WTC11 (cell line): ENCODE measurements around the gene RRP12. TPM values are rescaled to one million over a fixed set of nuclear protein-coding genes. Genes with fewer than 3 reads are reported as not detected.
A peak's percentile ranks its signal among the peaks of the same experiment; 100 is the strongest.

Experiments
- ATAC-seq: fragments of 200-7000 bp; cut with Tn5 transposase; 2 replicates; pipeline ENCODE4 v1.10.0; 2021; ENCODE audit warnings: mild to moderate bottlenecking, moderate library complexity
- CTCF ChIA-PET: fragments of 300-600 bp; sonication (Branson Sonifier 250); formaldehyde crosslinking; loops from one replicate; lab custom pipeline; 2021; ENCODE audit warnings: antibody characterized with exemption; lab: Charles Lee
- POLR2A ChIA-PET: fragments of 350-600 bp; sonication (Branson Sonifier 250); formaldehyde crosslinking; loops from one replicate; lab custom pipeline; 2021; ENCODE audit warnings: antibody characterized with exemption; lab: Charles Lee
- DNase-seq: peaks from one replicate; pipeline ENCODE4 v3.0.0; 2021; ENCODE audit warnings: low spot score
- H3K27ac Mint-ChIP-seq: 2 replicates; pipeline ENCODE4 v1.8.0; 2021; ENCODE audit warnings: mixed read lengths
- H3K27me3 Mint-ChIP-seq: 2 replicates; pipeline ENCODE4 v1.8.0; 2021; ENCODE audit warnings: low read depth, mild to moderate bottlenecking, moderate library complexity, mixed read lengths
- H3K36me3 Mint-ChIP-seq: 2 replicates; pipeline ENCODE4 v1.8.0; 2021; ENCODE audit warnings: mixed read lengths
- H3K4me1 Mint-ChIP-seq: 2 replicates; pipeline ENCODE4 v1.8.0; 2022; ENCODE audit warnings: mixed read lengths
- H3K4me3 Mint-ChIP-seq: 2 replicates; pipeline ENCODE4 v1.8.0; 2021; ENCODE audit warnings: mild to moderate bottlenecking, moderate library complexity, mixed read lengths
- H3K9me3 Mint-ChIP-seq: 2 replicates; pipeline ENCODE4 v1.8.0; 2021; ENCODE audit warnings: mixed read lengths
- ELF4 ChIP-seq: sonication (generic); formaldehyde crosslinking; IDR thresholded peaks from 2 replicates; pipeline ENCODE4 v1.8.1; 2022; ENCODE audit warnings: low read depth, mild to moderate bottlenecking, moderate library complexity, missing genetic modification reagents
- FOXJ3 ChIP-seq: sonication (generic); formaldehyde crosslinking; IDR thresholded peaks from 2 replicates; pipeline ENCODE4 v1.9.0; 2021; ENCODE audit warnings: missing genetic modification reagents, mild to moderate bottlenecking, borderline replicate concordance
- FOXP1 ChIP-seq: sonication (generic); formaldehyde crosslinking; IDR thresholded peaks from 2 replicates; pipeline ENCODE4 v1.8.0; 2022; ENCODE audit warnings: missing genetic modification reagents, mild to moderate bottlenecking, moderate library complexity, borderline replicate concordance
- GTF2I ChIP-seq: fragments of 250-450 bp; sonication (Bioruptor Pico); conservative IDR thresholded peaks from 2 replicates; pipeline ENCODE4 v1.4.0; 2021; ENCODE audit warnings: mild to moderate bottlenecking
- KAT7 ChIP-seq: sonication (generic); formaldehyde crosslinking; IDR thresholded peaks from 2 replicates; pipeline ENCODE4 v1.8.1; 2023; ENCODE audit warnings: missing genetic modification reagents, mild to moderate bottlenecking, borderline replicate concordance
- NFYB ChIP-seq: sonication (generic); formaldehyde crosslinking; conservative IDR thresholded peaks from 2 replicates; pipeline ENCODE4 v1.8.0; 2022; ENCODE audit warnings: low read depth, missing genetic modification reagents
- TEAD1 ChIP-seq: sonication (generic); formaldehyde crosslinking; IDR thresholded peaks from 2 replicates; pipeline ENCODE4 v1.8.0; 2022; ENCODE audit warnings: mild to moderate bottlenecking, missing genetic modification reagents
- TEAD4 ChIP-seq: sonication (generic); formaldehyde crosslinking; IDR thresholded peaks from 2 replicates; pipeline ENCODE4 v1.8.0; 2022; ENCODE audit warnings: mild to moderate bottlenecking, missing genetic modification reagents
- TP53 ChIP-seq: sonication (generic); formaldehyde crosslinking; IDR thresholded peaks from 2 replicates; pipeline ENCODE4 v1.8.1; 2023; ENCODE audit warnings: mild to moderate bottlenecking, missing genetic modification reagents
- ZNF232 ChIP-seq: sonication (generic); formaldehyde crosslinking; IDR thresholded peaks from 2 replicates; pipeline ENCODE4 v1.8.0; 2022; ENCODE audit warnings: mild to moderate bottlenecking, missing genetic modification reagents
- ZNF317 ChIP-seq: sonication (generic); formaldehyde crosslinking; IDR thresholded peaks from 2 replicates; pipeline ENCODE4 v1.8.1; 2023; ENCODE audit warnings: low read depth, mild to moderate bottlenecking, moderate library complexity, missing genetic modification reagents, borderline replicate concordance
- ZNF671 ChIP-seq: fragments of 250-450 bp; sonication (Bioruptor Pico); IDR thresholded peaks from 2 replicates; pipeline ENCODE4 v1.8.0; 2021; ENCODE audit warnings: mild to moderate bottlenecking
- total RNA-seq: library from RNA; stranded (reverse); gene quantifications from 3 replicates; pipeline ENCODE4 v1.2.3, GENCODE V29; 2021
- TF ChIP-seq, protein P1 (sequence below): sonication (generic); formaldehyde crosslinking; IDR thresholded peaks from 2 replicates; pipeline ENCODE4 v1.8.1; 2023; ENCODE audit warnings: mild to moderate bottlenecking, missing genetic modification reagents, borderline replicate concordance
- TF ChIP-seq, protein P2 (sequence below): fragments of 250-450 bp; sonication (Bioruptor Pico); IDR thresholded peaks from 2 replicates; pipeline ENCODE4 v2.1.2; 2022; ENCODE audit warnings: mild to moderate bottlenecking, moderate library complexity
- TF ChIP-seq, protein P3 (sequence below): sonication (generic); formaldehyde crosslinking; conservative IDR thresholded peaks from 2 replicates; pipeline ENCODE4 v1.8.1; 2022; ENCODE audit warnings: mild to moderate bottlenecking, missing genetic modification reagents
- TF ChIP-seq, protein P4 (sequence below): sonication (generic); formaldehyde crosslinking; IDR thresholded peaks from 2 replicates; pipeline ENCODE4 v1.8.0; 2022; ENCODE audit warnings: mild to moderate bottlenecking, missing genetic modification reagents
- TF ChIP-seq, protein P5 (sequence below): fragments of 250-450 bp; sonication (Bioruptor Pico); IDR thresholded peaks from 2 replicates; pipeline ENCODE4 v1.9.0; 2021; ENCODE audit warnings: moderate library complexity, mild to moderate bottlenecking, inconsistent platforms, borderline replicate concordance
- TF ChIP-seq, protein P6 (sequence below): fragments of 250-450 bp; sonication (Bioruptor Pico); IDR thresholded peaks from 2 replicates; pipeline ENCODE4 v1.9.0; 2021; ENCODE audit warnings: mild to moderate bottlenecking
- TF ChIP-seq, protein P7 (sequence below): sonication (generic); formaldehyde crosslinking; IDR thresholded peaks from 2 replicates; pipeline ENCODE4 v1.8.1; 2023; ENCODE audit warnings: mild to moderate bottlenecking, missing genetic modification reagents

RRP12 gene
- total RNA-seq, 1 experiment from 2014 or later: 56.6 TPM

DNA sequence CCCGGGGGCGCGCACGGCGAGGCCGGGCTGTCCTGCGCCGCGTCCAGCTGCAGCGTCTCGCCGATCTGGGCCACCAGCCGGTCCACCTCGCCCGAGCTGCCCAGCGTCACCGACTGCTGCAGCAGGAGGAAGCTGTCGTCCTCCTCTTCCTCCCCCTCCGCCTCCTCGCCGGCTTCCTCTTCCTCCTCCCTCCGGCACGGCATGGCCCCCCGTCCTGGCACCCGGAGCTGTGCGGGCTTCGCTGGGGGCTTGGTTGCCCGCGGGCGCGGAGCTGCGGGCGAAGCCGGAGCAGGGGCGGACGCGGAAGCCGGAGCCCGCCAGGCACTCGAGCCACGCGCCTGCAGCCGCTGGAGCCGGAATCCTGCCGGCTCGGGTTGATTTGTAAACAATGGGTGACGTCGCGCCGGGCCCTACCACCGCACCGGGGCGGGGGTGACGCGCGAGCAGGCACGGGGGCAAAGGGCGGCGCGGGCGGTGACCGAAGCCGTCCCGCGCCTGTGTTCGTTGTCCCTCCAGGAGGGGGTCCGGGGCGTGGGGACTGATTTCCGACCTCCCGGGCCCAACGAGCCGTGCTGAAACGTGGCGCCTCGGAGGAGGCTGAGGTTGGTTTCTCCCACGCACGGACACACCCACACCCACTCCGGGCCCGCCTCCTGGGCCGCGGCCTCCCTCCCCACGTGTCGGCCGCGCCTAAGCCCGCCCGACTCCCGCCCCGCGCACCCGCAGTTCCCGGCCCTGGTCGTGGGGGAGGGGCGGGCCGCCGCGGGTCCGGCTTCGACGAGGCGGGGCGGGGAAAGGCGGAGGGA, 66.6 kb downstream of the RRP12 start, which contains the start of gene FRAT2 (continued):
- TF ChIP-seq, protein P1, sequence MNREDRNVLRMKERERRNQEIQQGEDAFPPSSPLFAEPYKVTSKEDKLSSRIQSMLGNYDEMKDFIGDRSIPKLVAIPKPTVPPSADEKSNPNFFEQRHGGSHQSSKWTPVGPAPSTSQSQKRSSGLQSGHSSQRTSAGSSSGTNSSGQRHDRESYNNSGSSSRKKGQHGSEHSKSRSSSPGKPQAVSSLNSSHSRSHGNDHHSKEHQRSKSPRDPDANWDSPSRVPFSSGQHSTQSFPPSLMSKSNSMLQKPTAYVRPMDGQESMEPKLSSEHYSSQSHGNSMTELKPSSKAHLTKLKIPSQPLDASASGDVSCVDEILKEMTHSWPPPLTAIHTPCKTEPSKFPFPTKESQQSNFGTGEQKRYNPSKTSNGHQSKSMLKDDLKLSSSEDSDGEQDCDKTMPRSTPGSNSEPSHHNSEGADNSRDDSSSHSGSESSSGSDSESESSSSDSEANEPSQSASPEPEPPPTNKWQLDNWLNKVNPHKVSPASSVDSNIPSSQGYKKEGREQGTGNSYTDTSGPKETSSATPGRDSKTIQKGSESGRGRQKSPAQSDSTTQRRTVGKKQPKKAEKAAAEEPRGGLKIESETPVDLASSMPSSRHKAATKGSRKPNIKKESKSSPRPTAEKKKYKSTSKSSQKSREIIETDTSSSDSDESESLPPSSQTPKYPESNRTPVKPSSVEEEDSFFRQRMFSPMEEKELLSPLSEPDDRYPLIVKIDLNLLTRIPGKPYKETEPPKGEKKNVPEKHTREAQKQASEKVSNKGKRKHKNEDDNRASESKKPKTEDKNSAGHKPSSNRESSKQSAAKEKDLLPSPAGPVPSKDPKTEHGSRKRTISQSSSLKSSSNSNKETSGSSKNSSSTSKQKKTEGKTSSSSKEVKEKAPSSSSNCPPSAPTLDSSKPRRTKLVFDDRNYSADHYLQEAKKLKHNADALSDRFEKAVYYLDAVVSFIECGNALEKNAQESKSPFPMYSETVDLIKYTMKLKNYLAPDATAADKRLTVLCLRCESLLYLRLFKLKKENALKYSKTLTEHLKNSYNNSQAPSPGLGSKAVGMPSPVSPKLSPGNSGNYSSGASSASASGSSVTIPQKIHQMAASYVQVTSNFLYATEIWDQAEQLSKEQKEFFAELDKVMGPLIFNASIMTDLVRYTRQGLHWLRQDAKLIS (CRISPR knock-in tag): no peak
- TF ChIP-seq TEAD4 (CRISPR knock-in tag) (no peak), KAT7 (0 out of 2 replicates have a peak, but pooled peaks have one; percentile 68), ELF4 (CRISPR knock-in tag) (no peak), TEAD1 (CRISPR knock-in tag) (no peak), ZNF671 (CRISPR knock-in tag) (no peak), TP53 (CRISPR knock-in tag) (peak; percentile 13; the same call in 1 of the 2 replicates)
- TF ChIP-seq, protein P2, sequence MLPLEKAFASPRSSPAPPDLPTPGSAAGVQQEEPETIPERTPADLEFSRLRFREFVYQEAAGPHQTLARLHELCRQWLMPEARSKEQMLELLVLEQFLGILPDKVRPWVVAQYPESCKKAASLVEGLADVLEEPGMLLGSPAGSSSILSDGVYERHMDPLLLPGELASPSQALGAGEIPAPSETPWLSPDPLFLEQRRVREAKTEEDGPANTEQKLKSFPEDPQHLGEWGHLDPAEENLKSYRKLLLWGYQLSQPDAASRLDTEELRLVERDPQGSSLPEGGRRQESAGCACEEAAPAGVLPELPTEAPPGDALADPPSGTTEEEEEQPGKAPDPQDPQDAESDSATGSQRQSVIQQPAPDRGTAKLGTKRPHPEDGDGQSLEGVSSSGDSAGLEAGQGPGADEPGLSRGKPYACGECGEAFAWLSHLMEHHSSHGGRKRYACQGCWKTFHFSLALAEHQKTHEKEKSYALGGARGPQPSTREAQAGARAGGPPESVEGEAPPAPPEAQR (CRISPR knock-in tag): no peak
- TF ChIP-seq, protein P3, sequence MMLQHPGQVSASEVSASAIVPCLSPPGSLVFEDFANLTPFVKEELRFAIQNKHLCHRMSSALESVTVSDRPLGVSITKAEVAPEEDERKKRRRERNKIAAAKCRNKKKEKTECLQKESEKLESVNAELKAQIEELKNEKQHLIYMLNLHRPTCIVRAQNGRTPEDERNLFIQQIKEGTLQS (CRISPR knock-in tag): no peak
- TF ChIP-seq, protein P4, sequence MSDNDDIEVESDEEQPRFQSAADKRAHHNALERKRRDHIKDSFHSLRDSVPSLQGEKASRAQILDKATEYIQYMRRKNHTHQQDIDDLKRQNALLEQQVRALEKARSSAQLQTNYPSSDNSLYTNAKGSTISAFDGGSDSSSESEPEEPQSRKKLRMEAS (CRISPR knock-in tag): peak; percentile 84

DNA sequence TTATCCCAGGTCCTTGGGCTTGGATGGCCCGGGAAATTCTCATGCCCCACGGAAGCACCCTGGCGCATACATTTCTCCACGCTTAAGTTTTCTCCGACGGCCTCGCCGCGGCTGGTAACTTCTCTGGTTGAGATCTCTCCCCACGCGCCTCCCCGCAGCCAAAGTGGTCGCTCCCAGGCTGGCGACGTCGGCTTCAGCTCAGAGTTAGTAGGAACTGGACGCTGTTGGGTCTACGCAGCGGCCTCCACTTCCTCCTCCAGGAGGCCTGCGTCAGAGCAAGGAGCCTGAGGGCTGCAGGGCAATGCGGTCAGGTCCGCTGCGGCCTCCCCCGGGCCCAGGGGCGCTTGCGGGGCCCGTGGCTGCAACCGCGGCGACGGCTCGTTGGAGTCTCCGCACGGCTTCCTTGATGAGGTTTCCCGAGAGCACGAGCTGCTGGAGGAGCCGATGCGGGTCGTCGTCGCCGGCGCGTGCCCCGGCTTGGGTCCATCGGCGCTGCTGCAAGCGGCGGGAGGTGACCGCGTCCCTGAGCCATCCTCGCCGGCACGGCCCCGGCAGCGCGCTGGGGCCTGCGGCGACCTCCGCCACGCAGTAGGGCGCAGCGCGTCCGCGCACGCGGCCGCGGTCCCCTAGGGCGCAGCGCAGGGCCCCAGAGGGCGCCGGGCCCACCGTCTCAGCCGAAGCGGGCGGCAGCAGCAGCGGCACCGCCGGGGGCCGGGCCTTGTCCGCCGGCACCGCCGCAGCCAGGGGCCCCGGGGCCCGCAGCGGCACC, 67.4 kb downstream of the RRP12 start:
- ChIA-PET CTCF (interaction anchor here (0.6 to 3.5 kb wide), 17 partner anchors 12 to 296 kb away, joined by 3 to 31 read pairs (median 4); partner anchors contain the start of genes FRAT1 and RRP12), POLR2A (interaction anchor here (0.6 to 5.9 kb wide), 4 partner anchors 12 to 627 kb away, joined by 3 to 46 read pairs (median 12); partner anchors contain the start of genes ARHGAP19 and FRAT1)
- Mint-ChIP-seq H3K27ac (peak overlapping the region; percentile 97), H3K27me3 (no peaks in the 10 kb centered on the region), H3K4me3 (peak overlapping the region; percentile 86), H3K4me1 (peaks cover 60% of the 10 kb centered on the region), H3K9me3 (no peaks in the 10 kb centered on the region), H3K36me3 (peaks cover 10% of the 10 kb centered on the region)
- ATAC-seq: no peak
- DNase-seq: peak; percentile 36
- no peak for TF ChIP-seq NFYB (CRISPR knock-in tag)
- peak; percentile 21; the same call in 1 of the 2 replicates for TF ChIP-seq TEAD4 (CRISPR knock-in tag)
- TF ChIP-seq FOXJ3 (CRISPR knock-in tag): no peak
- 0 out of 2 replicates have a peak, but pooled peaks have one; percentile 25 for TF ChIP-seq ZNF232 (CRISPR knock-in tag)
- TF ChIP-seq, protein P5, sequence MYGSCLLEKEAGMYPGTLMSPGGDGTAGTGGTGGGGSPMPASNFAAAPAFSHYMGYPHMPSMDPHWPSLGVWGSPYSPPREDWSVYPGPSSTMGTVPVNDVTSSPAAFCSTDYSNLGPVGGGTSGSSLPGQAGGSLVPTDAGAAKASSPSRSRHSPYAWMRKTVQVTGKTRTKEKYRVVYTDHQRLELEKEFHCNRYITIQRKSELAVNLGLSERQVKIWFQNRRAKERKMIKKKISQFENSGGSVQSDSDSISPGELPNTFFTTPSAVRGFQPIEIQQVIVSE: no peak
- TF ChIP-seq, protein P4 (CRISPR knock-in tag): peak; percentile 55; the same call in 1 of the 2 replicates
- TF ChIP-seq, protein P2 (CRISPR knock-in tag): no peak
- TF ChIP-seq, protein P6, sequence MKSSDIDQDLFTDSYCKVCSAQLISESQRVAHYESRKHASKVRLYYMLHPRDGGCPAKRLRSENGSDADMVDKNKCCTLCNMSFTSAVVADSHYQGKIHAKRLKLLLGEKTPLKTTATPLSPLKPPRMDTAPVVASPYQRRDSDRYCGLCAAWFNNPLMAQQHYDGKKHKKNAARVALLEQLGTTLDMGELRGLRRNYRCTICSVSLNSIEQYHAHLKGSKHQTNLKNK: no peak
- TF ChIP-seq FOXP1 (CRISPR knock-in tag): 0 out of 2 replicates have a peak, but pooled peaks have one; percentile 36
- TF ChIP-seq, protein P7, sequence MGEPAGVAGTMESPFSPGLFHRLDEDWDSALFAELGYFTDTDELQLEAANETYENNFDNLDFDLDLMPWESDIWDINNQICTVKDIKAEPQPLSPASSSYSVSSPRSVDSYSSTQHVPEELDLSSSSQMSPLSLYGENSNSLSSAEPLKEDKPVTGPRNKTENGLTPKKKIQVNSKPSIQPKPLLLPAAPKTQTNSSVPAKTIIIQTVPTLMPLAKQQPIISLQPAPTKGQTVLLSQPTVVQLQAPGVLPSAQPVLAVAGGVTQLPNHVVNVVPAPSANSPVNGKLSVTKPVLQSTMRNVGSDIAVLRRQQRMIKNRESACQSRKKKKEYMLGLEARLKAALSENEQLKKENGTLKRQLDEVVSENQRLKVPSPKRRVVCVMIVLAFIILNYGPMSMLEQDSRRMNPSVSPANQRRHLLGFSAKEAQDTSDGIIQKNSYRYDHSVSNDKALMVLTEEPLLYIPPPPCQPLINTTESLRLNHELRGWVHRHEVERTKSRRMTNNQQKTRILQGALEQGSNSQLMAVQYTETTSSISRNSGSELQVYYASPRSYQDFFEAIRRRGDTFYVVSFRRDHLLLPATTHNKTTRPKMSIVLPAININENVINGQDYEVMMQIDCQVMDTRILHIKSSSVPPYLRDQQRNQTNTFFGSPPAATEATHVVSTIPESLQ (CRISPR knock-in tag): no peak
- TF ChIP-seq ZNF317 (CRISPR knock-in tag): no peak
- TF ChIP-seq, protein P3 (CRISPR knock-in tag): no peak
- TF ChIP-seq GTF2I (CRISPR knock-in tag): no peak
